ENCODE results near the gene C1QL4.
"Not testable (repeated sequence)": the region's sequence is repeated elsewhere in the genome, so short reads cannot be mapped to it uniquely, and the experiment has no call there.

Gene C1QL4

GRCh38 chr12:49320411-49321103 lies 16.4 kb downstream of the C1QL4 start:
- H3K4me3 ChIP-seq (ENCODE audit: low read length); DNase-seq (ENCODE audit: low read depth, low spot score): not testable (repeated sequence)

GRCh38 chr12:49317118-49317517 lies 19.9 kb downstream of the C1QL4 start:
- not testable (repeated sequence) for H3K4me3 ChIP-seq (ENCODE audit: low read length); DNase-seq (ENCODE audit: low read depth, low spot score)

- no peak for DNase-seq (ENCODE audit: low read depth, low spot score)
- no peak overlapping the region for H3K4me3 ChIP-seq (ENCODE audit: low read length)
These were observed 22.2 kb downstream of the C1QL4 start for GRCh38 chr12:49314811-49315210.

- not testable (repeated sequence) for DNase-seq (ENCODE audit: low read depth, low spot score)
These were observed 26.5 kb downstream of the C1QL4 start for GRCh38 chr12:49310451-49311000.

GRCh38 chr12:49309386-49309785 lies 27.6 kb downstream of the C1QL4 start:
- no peak for DNase-seq (ENCODE audit: low read depth, low spot score)
- no peak overlapping the region for H3K4me3 ChIP-seq (ENCODE audit: low read length)

More at GRCh38 chr12:49310451-49311000, 26.5 kb downstream of the C1QL4 start:
- not testable (repeated sequence) for H3K4me3 ChIP-seq (ENCODE audit: low read length)

GRCh38 chr12:49305762-49306510 lies 31.1 kb downstream of the C1QL4 start:
- no peak for DNase-seq (ENCODE audit: low read depth, low spot score)
- no peak overlapping the region for H3K4me3 ChIP-seq (ENCODE audit: low read length)

- no peak overlapping the region for H3K4me3 ChIP-seq (ENCODE audit: low read length)
- no peak for DNase-seq (ENCODE audit: low read depth, low spot score)
These were observed 32.8 kb downstream of the C1QL4 start for GRCh38 chr12:49304161-49304560.

- peak; percentile 61 for DNase-seq (ENCODE audit: low read depth, low spot score)
- H3K4me3 ChIP-seq (ENCODE audit: low read length) = no peak overlapping the region
These were observed 35.2 kb downstream of the C1QL4 start for GRCh38 chr12:49301760-49302159.

GRCh38 chr12:49298160-49298559 lies 38.8 kb downstream of the C1QL4 start:
- DNase-seq (ENCODE audit: low read depth, low spot score) = no peak
- no peak overlapping the region for H3K4me3 ChIP-seq (ENCODE audit: low read length)

- DNase-seq (ENCODE audit: low read depth, low spot score) = no peak
- no peak overlapping the region for H3K4me3 ChIP-seq (ENCODE audit: low read length)
These were observed 39.3 kb downstream of the C1QL4 start for GRCh38 chr12:49297695-49298060.

GRCh38 chr12:49296836-49297694 lies 39.9 kb downstream of the C1QL4 start:
- DNase-seq (ENCODE audit: low read depth, low spot score) = no peak
- no peak overlapping the region for H3K4me3 ChIP-seq (ENCODE audit: low read length)

- DNase-seq (ENCODE audit: low read depth, low spot score) = peak; percentile 41
- H3K4me3 ChIP-seq (ENCODE audit: low read length) = no peak overlapping the region
These were observed 40.8 kb downstream of the C1QL4 start for GRCh38 chr12:49296034-49296835.

GRCh38 chr12:49295082-49295936 lies 41.7 kb downstream of the C1QL4 start, which contains the start of gene PRPH:
PRPH (plus strand) TSS chr12:49295147; CDS start chr12:49295201, 54 bp downstream.
- H3K4me3 ChIP-seq (ENCODE audit: low read length) = no peak within 1 kb of the TSS
- DNase-seq (ENCODE audit: low read depth, low spot score) = no peak

GRCh38 chr12:49294804-49295081 lies 42.2 kb downstream of the C1QL4 start:
- H3K4me3 ChIP-seq (ENCODE audit: low read length) = no peak overlapping the region
- DNase-seq (ENCODE audit: low read depth, low spot score) = no peak

GRCh38 chr12:49294086-49294803 lies 42.7 kb downstream of the C1QL4 start:
- no peak overlapping the region for H3K4me3 ChIP-seq (ENCODE audit: low read length)
- DNase-seq (ENCODE audit: low read depth, low spot score) = no peak

GRCh38 chr12:49293056-49293956 lies 43.7 kb downstream of the C1QL4 start:
- DNase-seq (ENCODE audit: low read depth, low spot score) = no peak
- H3K4me3 ChIP-seq (ENCODE audit: low read length) = no peak overlapping the region

GRCh38 chr12:49292729-49293055 lies 44.3 kb downstream of the C1QL4 start:
- no peak for DNase-seq (ENCODE audit: low read depth, low spot score)
- no peak overlapping the region for H3K4me3 ChIP-seq (ENCODE audit: low read length)
